Amniotic epithelial cell (primary cell): ENCODE results near the gene AFMID.
A peak's percentile ranks its signal among the peaks of the same experiment; 100 is the strongest.
"Not testable (repeated sequence)": the region's sequence is repeated elsewhere in the genome, so short reads cannot be mapped to it uniquely, and the experiment has no call there.

Source experiments
- DNase-seq: peaks from one replicate; pipeline ENCODE4 v3.0.0-alpha.2; 2010; ENCODE audit warnings: low read depth

Gene AFMID

GRCh38 chr17:78186692-78187595 is at the start of gene AFMID, which contains the start of gene TK1:
Gene AFMID, plus strand, starts transcription at chr17:78187362. Its CDS starts 9 bp downstream, at chr17:78187371.
Gene TK1, minus strand, starts transcription at chr17:78187052. Its CDS starts 58 bp downstream, at chr17:78186994.
- peak; percentile 97 for DNase-seq

- DNase-seq = no peak
These were observed 49.6 kb upstream of the AFMID start for GRCh38 chr17:78137392-78138203.

- DNase-seq = no peak
These were observed 48.7 kb upstream of the AFMID start for GRCh38 chr17:78138204-78139060.

- not testable (repeated sequence) for DNase-seq
These were observed 47.3 kb upstream of the AFMID start for GRCh38 chr17:78139861-78140168.

- peak; percentile 78 for DNase-seq
These were observed 46.8 kb upstream of the AFMID start for GRCh38 chr17:78140169-78141051.

- DNase-seq = no peak
These were observed 45.6 kb upstream of the AFMID start for GRCh38 chr17:78141437-78142118.

- DNase-seq = peak; percentile 44
These were observed 44.9 kb upstream of the AFMID start for GRCh38 chr17:78142119-78142861.

GRCh38 chr17:78143214-78144146 is 43.7 kb upstream of the AFMID start:
- DNase-seq = no peak

- peak; percentile 83 for DNase-seq
These were observed 42.9 kb upstream of the AFMID start for GRCh38 chr17:78144147-78144719.

GRCh38 chr17:78144736-78145641 is 42.2 kb upstream of the AFMID start:
- DNase-seq = no peak

GRCh38 chr17:78146471-78146869 is 40.7 kb upstream of the AFMID start:
- DNase-seq = no peak

GRCh38 chr17:78146881-78147280 is 40.3 kb upstream of the AFMID start:
- DNase-seq = no peak

- DNase-seq = no peak
These were observed 39.7 kb upstream of the AFMID start for GRCh38 chr17:78147315-78147998.

GRCh38 chr17:78148286-78149016 is 38.7 kb upstream of the AFMID start:
- DNase-seq = no peak

GRCh38 chr17:78151514-78152008 is 35.6 kb upstream of the AFMID start:
- DNase-seq = no peak
